ENCODE results near the gene PTPRN2.
"Not testable (repeated sequence)": the region's sequence is repeated elsewhere in the genome, so short reads cannot be mapped to it uniquely, and the experiment has no call there.

Gene PTPRN2

GRCh38 chr7:158322616-158323530 is 264.8 kb downstream of the PTPRN2 start:
- DNase-seq (ENCODE audit: low read depth): no peak

GRCh38 chr7:158321936-158322615 is 265.5 kb downstream of the PTPRN2 start:
- no peak for DNase-seq (ENCODE audit: low read depth)

GRCh38 chr7:158321056-158321700 is 266.4 kb downstream of the PTPRN2 start:
- DNase-seq (ENCODE audit: low read depth): no peak

GRCh38 chr7:158320328-158320727 is 267.3 kb downstream of the PTPRN2 start:
- no peak for DNase-seq (ENCODE audit: low read depth)

- no peak for DNase-seq (ENCODE audit: low read depth)
These were observed 269.1 kb downstream of the PTPRN2 start for GRCh38 chr7:158318511-158318913.

- no peak for DNase-seq (ENCODE audit: low read depth)
These were observed 270.1 kb downstream of the PTPRN2 start for GRCh38 chr7:158317238-158318205.

- DNase-seq (ENCODE audit: low read depth): no peak
These were observed 271.1 kb downstream of the PTPRN2 start for GRCh38 chr7:158316466-158317031.

GRCh38 chr7:158315881-158316280 is 271.7 kb downstream of the PTPRN2 start:
- no peak for DNase-seq (ENCODE audit: low read depth)

GRCh38 chr7:158315326-158315725 is 272.3 kb downstream of the PTPRN2 start:
- DNase-seq (ENCODE audit: low read depth): no peak

- DNase-seq (ENCODE audit: low read depth): no peak
These were observed 273.2 kb downstream of the PTPRN2 start for GRCh38 chr7:158314394-158314793.

GRCh38 chr7:158313931-158314330 is 273.7 kb downstream of the PTPRN2 start:
- DNase-seq (ENCODE audit: low read depth): no peak

- DNase-seq (ENCODE audit: low read depth): no peak
These were observed 274.8 kb downstream of the PTPRN2 start for GRCh38 chr7:158312789-158313188.

GRCh38 chr7:158311791-158312190 is 275.8 kb downstream of the PTPRN2 start:
- no peak for DNase-seq (ENCODE audit: low read depth)

- DNase-seq (ENCODE audit: low read depth): no peak
These were observed 276.5 kb downstream of the PTPRN2 start for GRCh38 chr7:158310924-158311666.

GRCh38 chr7:158309868-158310763 is 277.5 kb downstream of the PTPRN2 start:
- DNase-seq (ENCODE audit: low read depth): no peak

- no peak for DNase-seq (ENCODE audit: low read depth)
These were observed 279.6 kb downstream of the PTPRN2 start for GRCh38 chr7:158308001-158308400.

- not testable (repeated sequence) for DNase-seq (ENCODE audit: low read depth)
These were observed 283.6 kb downstream of the PTPRN2 start for GRCh38 chr7:158304072-158304471.

- no peak for DNase-seq (ENCODE audit: low read depth)
These were observed 284.5 kb downstream of the PTPRN2 start for GRCh38 chr7:158303121-158303520.

GRCh38 chr7:158302274-158303070 is 285.2 kb downstream of the PTPRN2 start:
- DNase-seq (ENCODE audit: low read depth): no peak
